Lung (tissue), 12 donors: ENCODE data around the gene TAMALIN. TPM values are rescaled to one million over a fixed set of nuclear protein-coding genes. Genes with fewer than 3 reads are reported as not detected.

Source experiments
- ATAC-seq: fragments of 200-7000 bp; cut with Tn5 transposase; one replicate; pipeline ENCODE4 v1.9.1; 2020; ENCODE audit warnings: moderate number of reproducible peaks; ENCODE audit not compliant: insufficient read depth, low FRiP score
- DNase-seq, 3 donors: peaks; one replicate each; pipeline ENCODE4 v3.0.0-alpha.2; 2013 to 2017
- H3K27ac ChIP-seq, 2 donors: one replicate each; pipeline ENCODE4 v1.5.1; 2013; ENCODE audit warnings: mild to moderate bottlenecking in 2 of 2, moderate library complexity in 2 of 2, control low read depth in 1 of 2, inconsistent platforms in 1 of 2, low read depth in 1 of 2, low read length in 1 of 2
- H3K27me3 ChIP-seq, 3 donors: one replicate each; pipeline ENCODE4 v1.5.1; 2013; ENCODE audit warnings: low read length in 2 of 3; ENCODE audit not compliant: control insufficient read depth in 3 of 3, insufficient read depth in 3 of 3
- H3K36me3 ChIP-seq, 4 donors: one replicate each; pipeline ENCODE4 v1.5.1; 2013; ENCODE audit warnings: low read length in 4 of 4, mild to moderate bottlenecking in 1 of 4, moderate library complexity in 1 of 4; ENCODE audit not compliant: control insufficient read depth in 4 of 4, insufficient read depth in 4 of 4
- H3K4me1 ChIP-seq, 5 donors: one replicate each; pipeline ENCODE4 v1.5.1; 2013; ENCODE audit warnings: low read length in 5 of 5, mild to moderate bottlenecking in 2 of 5, moderate library complexity in 1 of 5; ENCODE audit not compliant: control insufficient read depth in 5 of 5, insufficient read depth in 5 of 5
- H3K4me3 ChIP-seq: one replicate; pipeline ENCODE4 v1.5.1; 2013; ENCODE audit warnings: mild to moderate bottlenecking, control low read depth, moderate library complexity
- H3K9ac ChIP-seq, 2 donors: one replicate each; pipeline ENCODE4 v1.5.1; 2013; ENCODE audit warnings: low read length in 2 of 2, control low read depth in 1 of 2; ENCODE audit not compliant: insufficient read depth in 1 of 2
- H3K9me3 ChIP-seq, 4 donors: one replicate each; pipeline ENCODE4 v1.5.1; 2013; ENCODE audit warnings: low read length in 3 of 4, mild to moderate bottlenecking in 1 of 4, moderate library complexity in 1 of 4; ENCODE audit not compliant: control insufficient read depth in 4 of 4, insufficient read depth in 3 of 4
- CTCF ChIP-seq: IDR thresholded peaks from 2 replicates; pipeline ENCODE4 v1.5.1; 2012; ENCODE audit warnings: mild to moderate bottlenecking; ENCODE audit errors: control extremely low read depth, extremely low read depth
- WGBS, 2 donors: extraction: QIAGEN DNeasy Blood & Tissue Kit; methylation state at CpG; one replicate each; pipeline ENCODE4 v1.1.7; 2013; 5-methylcytosine and 5-hydroxymethylcytosine counted together
- polyA plus RNA-seq, 2 donors: library from polyadenylated mRNA; stranded (reverse); fragments of 200-250 nt; gene quantifications; one replicate each; pipeline ENCODE4 v1.2.1, GENCODE V29; 2013
- total RNA-seq, 2 donors: library from RNA; depleted of rRNA in 1 of 2; stranded (reverse); fragments of >200 nt in 1 of 2; gene quantifications; one replicate each; pipeline ENCODE4 v1.2.1, GENCODE V29; 2014 to 2021
- donor health status: control.
- donor health status: control.
- donor health status: Bipolar disorder and iron deficiency.
- donor health status: healthy.
- donor health status: DM: yes; HTN: yes; CAD: no.

The TAMALIN gene
- total and polyA plus RNA-seq, 4 donors = 31.4 to 84.0 (median 60.4) TPM

GRCh38 chr12:52053536-52054209 is 46.9 kb downstream of the TAMALIN start:
- no peak for ATAC-seq
- H3K4me3 ChIP-seq = no peak overlapping the region

GRCh38 chr12:52054231-52054832 is 47.6 kb downstream of the TAMALIN start:
- peaks cover 3 to 39% (median 10%) of the 10 kb centered on the region in 4 donors for H3K36me3 ChIP-seq
- peaks cover 0 to 2% (median 0%) of the 10 kb centered on the region in 4 donors for H3K9me3 ChIP-seq
- no peak for TF ChIP-seq CTCF
- no peak for ATAC-seq
- H3K9ac ChIP-seq = no peak overlapping the region
- peaks cover 6 to 18% (median 16%) of the 10 kb centered on the region in 5 donors for H3K4me1 ChIP-seq
- H3K4me3 ChIP-seq = no peak overlapping the region
- H3K27me3 ChIP-seq = no peaks in the 10 kb centered on the region
- H3K27ac ChIP-seq = no peak overlapping the region
- no peak for DNase-seq
- WGBS, 2 donors = 93 to 96% methylated on average over 21 of the region's 21 CpGs

More at GRCh38 chr12:52053536-52054209, 46.9 kb downstream of the TAMALIN start:
- Histone ChIP-seq H3K9me3 (peaks cover 0 to 4% (median 0%) of the 10 kb centered on the region in 4 donors), H3K36me3 (peaks cover under 1 to 36% (median 10%) of the 10 kb centered on the region in 4 donors), H3K27ac (no peak overlapping the region), H3K27me3 (no peaks in the 10 kb centered on the region), H3K9ac (no peak overlapping the region), H3K4me1 (peaks cover 6 to 19% (median 18%) of the 10 kb centered on the region in 5 donors)
- 88 to 92% methylated on average over 9 of the region's 9 CpGs for WGBS, 2 donors
- no peak for TF ChIP-seq CTCF
- no peak for DNase-seq

GRCh38 chr12:52054833-52055730 is 48.3 kb downstream of the TAMALIN start:
- no peaks in the 10 kb centered on the region for H3K27me3 ChIP-seq
- H3K36me3 ChIP-seq = peaks cover 3 to 40% (median 11%) of the 10 kb centered on the region in 4 donors
- no peak overlapping the region for H3K27ac ChIP-seq
- H3K9ac ChIP-seq = no peak overlapping the region
- 96 to 98% methylated on average over 21 of the region's 21 CpGs for WGBS, 2 donors
- no peak for TF ChIP-seq CTCF
- peak in 2 of 3 donors; percentile 60 to 65 for DNase-seq
- H3K4me1 ChIP-seq = peaks cover 6 to 16% (median 10%) of the 10 kb centered on the region in 5 donors
- no peak for ATAC-seq
- H3K4me3 ChIP-seq = no peak overlapping the region
- H3K9me3 ChIP-seq = peaks cover 0 to 2% (median 0%) of the 10 kb centered on the region in 4 donors
